Transverse colon (tissue), 4 donors: ENCODE measurements around the gene NPS. TPM values are rescaled to one million over a fixed set of nuclear protein-coding genes. Genes with fewer than 3 reads are reported as not detected.

Source experiments
- DNase-seq: peaks from one replicate; pipeline ENCODE4 v3.0.0-alpha.2; 2019
- H3K27ac ChIP-seq, 4 donors: fragments of 200-600 bp; sonication (generic); 2 replicates each; pipeline ENCODE4 v1.5.1; 2016 to 2018; ENCODE audit warnings: inconsistent platforms in 4 of 4
- H3K27me3 ChIP-seq: fragments of 200-600 bp; sonication (generic); 2 replicates; pipeline ENCODE4 v1.5.1; 2017; ENCODE audit warnings: inconsistent platforms
- H3K36me3 ChIP-seq, 4 donors: fragments of 200-600 bp; sonication (generic); 2 replicates each; pipeline ENCODE4 v1.5.1; 2017 to 2019; ENCODE audit warnings: inconsistent platforms in 4 of 4
- H3K4me1 ChIP-seq, 4 donors: fragments of 200-600 bp; sonication (generic); 2 replicates each; pipeline ENCODE4 v1.5.1; 2017 to 2020; ENCODE audit warnings: inconsistent platforms in 4 of 4
- H3K4me3 ChIP-seq, 4 donors: fragments of 200-600 bp; sonication (generic); 1 replicate in 1 of 4; 2 replicates in 3 of 4; pipeline versions ENCODE4 v1.5.1 to v1.6.1; 2017 to 2019; ENCODE audit warnings: inconsistent platforms in 4 of 4
- H3K9me3 ChIP-seq, 2 donors: fragments of 200-600 bp; sonication (generic); 2 replicates each; pipeline ENCODE4 v1.5.1; 2017 to 2019; ENCODE audit warnings: inconsistent platforms in 2 of 2
- CTCF ChIP-seq, 5 experiments: fragments of 200-600 bp in 3 of 5; fragments of 450-650 bp in 2 of 5; sonication (generic) in 3 of 5; IDR thresholded peaks; 1 replicate in 2 of 5; 2 replicates in 3 of 5; pipeline ENCODE4 v1.5.1; 2016 to 2017; ENCODE audit warnings: antibody characterized with exemption in 5 of 5, inconsistent platforms in 3 of 5, mild to moderate bottlenecking in 2 of 5, moderate library complexity in 1 of 5
- EP300 ChIP-seq: sonication (generic); formaldehyde crosslinking; IDR thresholded peaks from one replicate; pipeline ENCODE4 v1.6.1; 2017; ENCODE audit warnings: antibody characterized with exemption, low read depth
- POLR2A ChIP-seq: fragments of 450-650 bp; IDR thresholded peaks from one replicate; pipeline ENCODE4 v1.6.1; 2016; ENCODE audit warnings: antibody characterized with exemption, mild to moderate bottlenecking, moderate library complexity
- POLR2AphosphoS5 ChIP-seq, 3 donors: sonication (generic); formaldehyde crosslinking; IDR thresholded peaks; one replicate each; pipeline ENCODE4 v1.6.1; 2016; ENCODE audit warnings: antibody characterized with exemption in 3 of 3
- WGBS, 2 donors: methylation state at CpG; one replicate each; pipeline ENCODE4 v1.1.5; 2018; ENCODE audit warnings: low coverage in 1 of 2; 5-methylcytosine and 5-hydroxymethylcytosine counted together
- in situ Hi-C, 4 donors: fragments of 200-750 bp; cut with MboI; loops; one replicate each; pipeline versions ENCODE4 v1.15.0 to v1.15.1; 2017; ENCODE audit warnings: low sequenced_read_pairs in 3 of 4, low pct_ligation_motif_present in 1 of 4, low pct_unique_long_range_greater_than_20kb in 1 of 4
- intact Hi-C: fragments of 100-400 bp; cut with DNase I; formaldehyde crosslinking; loops from one replicate; pipeline ENCODE4 v1.15.1; 2023; ENCODE audit warnings: low total_unique reads
- total RNA-seq, 4 donors: library from RNA; depleted of rRNA; stranded (reverse); fragments of >200 nt; gene quantifications; one replicate each; pipeline ENCODE4 v1.1.0, GENCODE V29; 2016

The NPS gene
- total RNA-seq, 4 donors from 2014 or later, result not detected

GRCh38 chr10:127534496-127534895 is 14.6 kb upstream of the NPS start:
- no peak for DNase-seq
- Histone ChIP-seq H3K27me3 (no peaks in the 10 kb centered on the region), H3K36me3 (no peaks in the 10 kb centered on the region), H3K4me1 (no peaks in the 10 kb centered on the region), H3K27ac (no peak overlapping the region), H3K4me3 (no peak overlapping the region), H3K9me3 (no peaks in the 10 kb centered on the region)
- in situ Hi-C loops (no loop called here), intact Hi-C loops (no loop called here)
- WGBS, 2 donors, result 89 to 100% methylated on average over 1 of the region's 1 CpG
- TF ChIP-seq CTCF (IDR thresholded peaks at IDR 0.05) (no peak), EP300 (no peak), POLR2AphosphoS5 (IDR thresholded peaks at IDR 0.05) (no peak), POLR2A (no peak)

DNA sequence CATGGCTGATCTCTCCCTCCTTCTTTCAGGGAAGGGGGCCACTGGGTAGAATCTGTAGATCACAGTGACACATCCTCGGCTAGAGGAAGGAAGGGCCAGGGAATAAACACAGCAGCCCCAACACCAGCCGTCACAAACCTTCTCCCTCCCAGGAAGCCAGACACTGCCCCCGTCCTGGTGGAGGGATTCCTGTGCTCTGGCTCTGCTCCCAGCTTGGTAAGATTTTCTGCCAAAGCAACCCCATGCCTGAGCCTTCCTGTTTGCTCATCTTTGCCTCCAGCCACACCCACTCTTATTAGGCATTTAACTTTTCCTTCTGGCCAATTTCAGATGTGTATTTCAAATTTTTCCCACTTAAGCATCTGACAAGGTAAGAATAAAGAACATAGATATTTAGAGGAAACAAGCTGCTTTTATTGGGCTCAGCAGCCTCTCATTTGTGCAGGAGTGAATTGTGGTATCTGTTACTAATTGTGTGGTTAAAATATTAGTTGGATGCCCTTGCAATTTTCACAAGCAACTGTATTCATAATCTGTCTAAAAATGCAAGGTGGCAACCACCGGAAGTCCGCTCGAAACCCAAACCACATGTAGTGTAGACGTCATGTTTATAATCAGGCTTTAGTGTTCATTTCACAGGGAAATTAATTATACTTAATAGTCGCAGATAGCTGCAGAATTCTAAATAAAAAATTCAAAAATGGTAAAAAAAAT is 13.2 kb upstream of the NPS start:
- no peaks in the 10 kb centered on the region for H3K9me3 ChIP-seq
- TF ChIP-seq POLR2A (no peak), EP300 (no peak), POLR2AphosphoS5 (IDR thresholded peaks at IDR 0.05) (no peak), CTCF (IDR thresholded peaks at IDR 0.05) (no peak)
- DNase-seq, result no peak

GRCh38 chr10:127536972-127537760 is 11.9 kb upstream of the NPS start:
- WGBS, 2 donors, result 88 to 100% methylated on average over 1 to 21 of the region's 21 CpGs
- intact Hi-C loops, result no loop called here

More for the DNA sequence above, 13.2 kb upstream of the NPS start:
- WGBS, 2 donors, result 65 to 87% methylated on average over 5 to 8 of the region's 8 CpGs
- Histone ChIP-seq H3K36me3 (no peaks in the 10 kb centered on the region), H3K27me3 (no peaks in the 10 kb centered on the region), H3K4me3 (no peak overlapping the region), H3K27ac (no peak overlapping the region), H3K4me1 (no peaks in the 10 kb centered on the region)
- intact Hi-C loops (no loop called here), in situ Hi-C loops (no loop called here)

More at GRCh38 chr10:127536972-127537760, 11.9 kb upstream of the NPS start:
- DNase-seq, result no peak
- no peaks in the 10 kb centered on the region for H3K4me1 ChIP-seq
- H3K9me3 ChIP-seq, result no peaks in the 10 kb centered on the region
- H3K27ac ChIP-seq, result no peak overlapping the region
- in situ Hi-C loops, result no loop called here
- no peaks in the 10 kb centered on the region for H3K27me3 ChIP-seq
- no peaks in the 10 kb centered on the region for H3K36me3 ChIP-seq
- no peak overlapping the region for H3K4me3 ChIP-seq
- TF ChIP-seq EP300 (no peak), CTCF (IDR thresholded peaks at IDR 0.05) (no peak), POLR2AphosphoS5 (IDR thresholded peaks at IDR 0.05) (no peak), POLR2A (no peak)
